Cardiac fibroblast (primary cell): ENCODE measurements around the gene TCF7.
"Not testable (repeated sequence)": the region's sequence is repeated elsewhere in the genome, so short reads cannot be mapped to it uniquely, and the experiment has no call there.

Experiments used
- DNase-seq, 2 donors: peaks; one replicate each; pipeline versions ENCODE4 v3.0.0 to v3.0.0-alpha.2; 2010; ENCODE audit warnings: low read depth in 2 of 2
- H3K4me3 ChIP-seq, 2 donors: replicated peaks in 1 of 2; 1 replicate in 1 of 2; 2 replicates in 1 of 2; pipeline ENCODE4 v1.5.1; 2011; ENCODE audit warnings: low read depth in 2 of 2, low read length in 2 of 2, mild to moderate bottlenecking in 2 of 2, moderate library complexity in 1 of 2
- TF ChIP-seq, protein P1 (sequence below): IDR thresholded peaks from one replicate; pipeline ENCODE4 v1.5.1; 2011; ENCODE audit warnings: low read depth, mild to moderate bottlenecking, low read length, inconsistent platforms

The TCF7 gene

DNA sequence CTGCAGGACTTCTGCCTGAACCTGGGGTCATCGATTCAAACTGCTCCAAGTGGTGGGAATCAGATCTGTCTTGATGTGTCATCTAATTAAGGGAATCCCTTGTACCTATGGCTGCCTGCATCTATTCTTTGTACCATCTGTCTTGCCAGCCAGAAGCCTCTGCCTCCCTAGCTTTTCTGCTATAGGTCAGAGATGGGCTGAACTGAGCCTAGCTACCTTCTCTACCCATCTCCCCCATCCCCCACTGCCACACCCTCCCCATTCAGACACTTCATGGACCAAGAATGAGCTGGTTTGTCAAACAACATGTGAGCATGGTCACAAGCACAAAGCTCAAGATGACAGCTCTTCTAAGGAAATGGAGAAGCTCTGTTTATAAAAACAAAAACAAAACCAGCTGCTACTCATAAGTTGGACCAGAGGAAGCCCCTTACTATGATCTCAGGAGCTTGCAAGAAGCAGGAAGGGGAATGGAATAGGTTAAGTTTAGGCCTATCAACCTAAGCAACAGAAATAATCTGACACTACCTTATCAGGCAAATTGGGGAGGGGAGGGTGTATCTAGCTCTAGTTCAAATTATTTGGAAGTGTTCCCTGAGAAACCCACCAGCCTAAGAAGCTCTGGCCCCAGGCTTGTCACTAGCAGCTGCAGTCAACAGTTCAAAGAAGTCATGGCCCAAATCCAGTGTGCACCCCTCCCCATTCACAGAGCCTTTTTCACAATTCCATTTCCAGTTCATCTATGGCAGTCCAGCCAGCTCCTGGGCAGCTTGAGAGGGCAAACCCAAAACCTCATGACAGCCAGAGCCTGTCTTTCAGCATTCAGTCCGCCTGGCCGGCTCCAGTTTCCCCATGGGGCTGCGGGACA, 32.4 kb downstream of the TCF7 start:
- no peak overlapping the region for H3K4me3 ChIP-seq
- TF ChIP-seq, protein P1, sequence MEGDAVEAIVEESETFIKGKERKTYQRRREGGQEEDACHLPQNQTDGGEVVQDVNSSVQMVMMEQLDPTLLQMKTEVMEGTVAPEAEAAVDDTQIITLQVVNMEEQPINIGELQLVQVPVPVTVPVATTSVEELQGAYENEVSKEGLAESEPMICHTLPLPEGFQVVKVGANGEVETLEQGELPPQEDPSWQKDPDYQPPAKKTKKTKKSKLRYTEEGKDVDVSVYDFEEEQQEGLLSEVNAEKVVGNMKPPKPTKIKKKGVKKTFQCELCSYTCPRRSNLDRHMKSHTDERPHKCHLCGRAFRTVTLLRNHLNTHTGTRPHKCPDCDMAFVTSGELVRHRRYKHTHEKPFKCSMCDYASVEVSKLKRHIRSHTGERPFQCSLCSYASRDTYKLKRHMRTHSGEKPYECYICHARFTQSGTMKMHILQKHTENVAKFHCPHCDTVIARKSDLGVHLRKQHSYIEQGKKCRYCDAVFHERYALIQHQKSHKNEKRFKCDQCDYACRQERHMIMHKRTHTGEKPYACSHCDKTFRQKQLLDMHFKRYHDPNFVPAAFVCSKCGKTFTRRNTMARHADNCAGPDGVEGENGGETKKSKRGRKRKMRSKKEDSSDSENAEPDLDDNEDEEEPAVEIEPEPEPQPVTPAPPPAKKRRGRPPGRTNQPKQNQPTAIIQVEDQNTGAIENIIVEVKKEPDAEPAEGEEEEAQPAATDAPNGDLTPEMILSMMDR: no peak
- no peak for DNase-seq

DNA sequence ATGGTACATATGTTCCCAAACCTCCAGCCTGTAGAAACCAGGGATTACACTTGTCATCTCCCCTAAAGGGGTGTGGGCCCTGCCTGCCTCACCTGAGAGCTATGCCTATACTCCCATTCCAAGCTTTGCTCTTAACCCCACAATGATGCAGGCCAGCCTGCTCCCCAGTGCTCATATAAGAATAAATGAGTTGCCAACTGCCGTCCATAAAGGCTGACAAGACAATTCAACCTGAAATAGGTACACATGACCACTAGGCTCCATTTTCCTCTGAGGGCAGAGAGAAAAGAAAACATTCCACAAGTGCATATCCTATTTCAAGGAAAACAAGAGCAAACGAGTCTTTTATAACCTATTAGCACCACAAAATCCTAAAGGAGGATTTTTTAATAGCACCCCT, 33.8 kb downstream of the TCF7 start:
- TF ChIP-seq, protein P1: no peak
- H3K4me3 ChIP-seq: no peak overlapping the region
- no peak for DNase-seq

DNA sequence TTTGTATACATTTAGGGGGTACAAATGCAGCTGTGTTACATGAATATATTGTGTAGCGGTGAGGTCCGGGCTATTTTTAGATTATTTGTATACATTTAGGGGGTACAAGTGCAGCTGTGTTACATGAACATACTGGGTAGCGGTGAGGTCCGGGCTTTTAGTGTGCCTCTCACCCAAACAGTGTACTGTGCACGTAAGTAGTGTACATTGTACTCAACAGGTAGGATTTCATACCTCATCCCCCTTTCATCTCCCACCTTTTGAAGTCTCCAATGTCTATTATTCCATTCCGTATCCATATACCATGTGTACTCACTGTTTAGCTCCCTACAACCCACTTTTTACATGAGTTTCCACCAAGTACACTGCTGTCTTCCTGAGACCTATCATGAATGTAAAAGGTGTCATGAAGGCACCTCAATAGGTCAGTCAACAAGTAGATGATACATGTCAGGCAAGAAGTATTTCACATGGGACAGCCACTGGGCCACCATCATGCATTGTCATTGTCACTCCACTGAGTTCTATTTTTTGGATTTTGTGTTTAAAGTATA, 34.6 kb downstream of the TCF7 start:
- H3K4me3 ChIP-seq: no peak overlapping the region
- no peak for DNase-seq
- TF ChIP-seq, protein P1: no peak

DNA sequence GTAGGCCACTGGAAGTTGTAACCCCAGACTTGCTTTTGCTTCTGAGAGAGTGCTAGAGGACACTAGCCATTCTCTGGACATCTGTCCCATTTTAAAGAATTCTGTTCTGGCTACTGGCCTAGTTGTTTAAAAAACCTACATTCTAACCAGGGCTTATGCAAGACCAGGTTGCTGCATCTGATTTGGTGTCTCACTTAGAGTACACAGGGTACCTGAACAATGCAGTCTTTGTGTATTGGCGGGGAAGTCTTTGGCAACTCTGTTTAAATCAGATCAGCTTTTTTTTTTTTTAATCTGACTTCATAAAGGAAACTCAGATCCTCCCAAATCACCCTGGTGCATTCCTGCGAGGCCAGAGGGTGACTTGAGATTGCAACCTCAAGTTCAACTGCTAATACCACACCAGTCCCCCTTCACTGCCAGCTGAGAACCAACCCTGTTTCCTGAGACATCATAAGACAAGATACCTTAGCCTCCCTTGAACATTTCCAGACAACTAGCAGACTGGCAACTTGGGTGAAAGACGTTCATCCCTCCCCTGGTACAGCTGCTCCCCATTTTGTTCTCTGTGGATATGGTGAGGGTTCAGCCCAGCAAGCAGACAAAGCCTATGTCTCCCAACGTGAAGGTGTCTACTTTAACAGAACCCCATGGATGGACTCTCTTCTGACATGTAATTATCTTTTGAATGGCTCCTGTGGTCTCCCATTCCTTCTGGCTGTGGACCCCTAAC, 35.3 kb downstream of the TCF7 start:
- no peak overlapping the region for H3K4me3 ChIP-seq
- TF ChIP-seq, protein P1: no peak
- DNase-seq: peak; percentile 27 to 49

DNA sequence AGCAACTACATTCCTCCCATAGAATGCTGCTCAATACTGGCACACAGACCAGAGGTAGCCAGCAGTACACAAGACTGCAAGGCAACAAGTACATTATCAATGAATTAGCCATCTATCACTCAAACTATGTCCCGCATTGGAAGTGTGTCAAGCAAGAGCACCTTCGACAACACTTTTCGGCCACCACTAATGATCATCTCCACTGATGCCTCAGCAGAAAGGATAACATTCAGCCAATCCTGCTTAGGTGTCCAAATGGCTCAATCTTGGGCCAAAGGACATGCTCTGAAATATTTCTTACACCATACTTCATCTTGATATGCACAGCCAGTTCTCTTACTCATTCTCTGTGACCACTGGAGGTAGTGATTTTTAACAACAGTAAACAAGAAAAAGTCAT, 37.2 kb downstream of the TCF7 start:
- no peak overlapping the region for H3K4me3 ChIP-seq
- DNase-seq: peak in 1 of 2 donors; percentile 55
- TF ChIP-seq, protein P1: no peak

DNA sequence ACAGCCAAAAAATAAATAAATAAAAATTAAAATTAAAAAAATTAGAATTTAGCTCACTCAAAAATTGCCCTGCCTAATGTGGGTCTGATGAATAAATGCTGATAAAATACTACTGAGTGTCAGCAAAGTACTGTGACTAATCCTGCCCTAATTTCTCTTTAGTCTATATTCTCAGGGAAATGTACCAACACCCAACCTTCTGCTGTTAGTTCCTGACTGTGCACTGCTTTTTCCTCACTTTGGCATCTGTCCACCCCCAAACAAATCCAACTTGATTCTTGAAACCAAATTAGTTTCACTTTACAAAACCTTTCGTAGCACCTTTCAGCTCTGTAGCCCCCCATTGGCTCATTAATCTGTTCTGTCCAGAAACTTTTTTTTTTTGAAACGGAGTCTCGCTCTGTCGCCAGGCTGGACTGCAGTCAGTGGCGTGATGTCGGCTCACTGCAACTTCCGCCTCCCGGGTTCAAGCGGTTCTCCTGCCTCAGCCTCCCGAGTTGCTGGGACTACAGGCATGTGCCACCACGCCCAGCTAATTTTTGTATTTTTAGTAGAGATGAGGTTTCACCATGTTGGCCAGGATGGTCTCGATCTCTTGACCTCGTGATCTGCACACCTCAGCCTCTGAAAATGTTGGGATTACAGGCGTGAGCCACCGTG, 37.8 kb downstream of the TCF7 start:
- DNase-seq: peak; percentile 29 to 31
- not testable (repeated sequence) for H3K4me3 ChIP-seq

DNA sequence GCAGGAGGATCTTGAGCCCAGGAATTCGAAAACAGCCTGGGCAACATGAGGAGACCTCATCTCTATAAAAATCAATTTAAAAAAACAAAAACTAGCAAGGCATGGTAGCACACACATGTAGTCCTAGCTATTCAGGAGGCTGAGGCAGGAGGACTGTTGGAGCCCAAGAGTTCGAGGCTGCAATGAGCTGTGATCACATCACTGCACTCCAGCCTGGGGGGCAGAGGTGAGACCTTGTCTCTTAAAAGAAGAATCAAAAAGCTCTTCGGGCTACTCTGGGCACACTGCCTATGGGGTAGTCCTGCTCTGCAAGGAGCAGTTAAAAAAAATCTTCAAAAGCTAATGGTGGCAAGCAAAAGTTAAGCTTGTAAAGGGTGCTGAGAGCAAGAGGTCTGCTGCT, 38.8 kb downstream of the TCF7 start:
- TF ChIP-seq, protein P1: no peak
- no peak for DNase-seq

More for the DNA sequence above, 38.8 kb downstream of the TCF7 start:
- H3K4me3 ChIP-seq: no peak overlapping the region
